Tibial nerve (tissue), 4 donors: Measurements from ENCODE around the gene POLL. TPM values are rescaled to one million over a fixed set of nuclear protein-coding genes. Genes with fewer than 3 reads are reported as not detected.

Experiments used
- DNase-seq, 2 donors: peaks; one replicate each; pipeline ENCODE4 v3.0.0-alpha.2; 2019; ENCODE audit warnings: low spot score in 2 of 2
- H3K27ac ChIP-seq, 4 donors: fragments of 200-600 bp; sonication (generic) in 3 of 4; one replicate each; pipeline ENCODE4 v1.5.1; 2017 to 2019; ENCODE audit warnings: mild to moderate bottlenecking in 1 of 4
- H3K27me3 ChIP-seq, 2 donors: fragments of 200-600 bp; sonication (generic) in 1 of 2; one replicate each; pipeline versions ENCODE4 v1.5.1 to v1.6.0; 2017 to 2019
- H3K36me3 ChIP-seq, 3 donors: fragments of 200-600 bp; sonication (generic); one replicate each; pipeline ENCODE4 v1.5.1; 2018 to 2019
- H3K4me1 ChIP-seq, 4 donors: fragments of 200-600 bp; sonication (generic) in 3 of 4; one replicate each; pipeline ENCODE4 v1.5.1; 2017 to 2019
- H3K4me3 ChIP-seq, 4 donors: fragments of 200-600 bp; sonication (generic) in 3 of 4; one replicate each; pipeline ENCODE4 v1.5.1; 2017 to 2019; ENCODE audit warnings: mild to moderate bottlenecking in 1 of 4, moderate library complexity in 1 of 4
- H3K9me3 ChIP-seq, 4 donors: fragments of 200-600 bp; sonication (generic) in 3 of 4; one replicate each; pipeline ENCODE4 v1.5.1; 2017 to 2019
- EP300 ChIP-seq, 2 donors: sonication (generic); formaldehyde crosslinking; IDR thresholded peaks; one replicate each; pipeline ENCODE4 v1.6.1; 2017; ENCODE audit warnings: antibody characterized with exemption in 2 of 2, mild to moderate bottlenecking in 1 of 2
- POLR2A ChIP-seq, 2 donors: fragments of 450-650 bp; IDR thresholded peaks; one replicate each; pipeline ENCODE4 v1.6.1; 2017; ENCODE audit warnings: antibody characterized with exemption in 2 of 2, mild to moderate bottlenecking in 2 of 2, moderate library complexity in 2 of 2
- WGBS, 2 donors: methylation state at CpG; one replicate each; pipeline ENCODE4 v1.1.5; 2018; 5-methylcytosine and 5-hydroxymethylcytosine counted together
- total RNA-seq, 4 donors: library from RNA; depleted of rRNA; stranded (reverse); fragments of >200 nt; gene quantifications; one replicate each; pipeline ENCODE4 v1.1.0, GENCODE V29; 2016
- TF ChIP-seq, protein P1 (sequence below), 5 experiments: fragments of 200-600 bp in 3 of 5; fragments of 450-650 bp in 2 of 5; sonication (generic) in 3 of 5; IDR thresholded peaks; one replicate each; pipeline ENCODE4 v1.5.1; 2016 to 2019; ENCODE audit warnings: antibody characterized with exemption in 5 of 5, mild to moderate bottlenecking in 3 of 5, moderate library complexity in 2 of 5

The POLL gene
- total RNA-seq, 4 donors from 2014 or later: 27.8 to 45.7 (median 35.8) TPM

DNA sequence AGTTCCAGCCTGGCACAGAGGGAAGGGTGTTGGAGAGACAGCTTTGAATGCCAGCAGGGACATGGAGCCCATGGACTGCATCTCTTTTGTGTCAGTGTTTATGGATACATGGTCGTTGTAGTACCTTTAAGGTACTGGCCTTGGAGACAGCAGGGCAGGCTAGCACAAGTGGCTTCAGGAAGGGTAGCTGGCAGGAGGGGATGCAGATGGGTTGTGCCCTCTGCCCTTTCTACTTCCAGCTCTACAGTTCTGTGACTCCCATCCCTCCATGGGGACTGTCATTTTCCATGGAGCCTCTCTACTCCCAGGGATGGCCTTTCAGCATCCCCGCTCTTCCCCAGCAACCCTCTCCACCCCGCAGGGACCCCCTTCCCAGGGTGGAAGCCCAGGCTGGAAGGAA is 25.1 kb downstream of the POLL start:
- 71 to 75% methylated on average over 3 of the region's 3 CpGs for WGBS, 2 donors
- Histone ChIP-seq H3K9me3 (no peaks in the 10 kb centered on the region), H3K36me3 (no peaks in the 10 kb centered on the region), H3K4me3 (no peak overlapping the region), H3K4me1 (peaks cover 0 to 9% (median 2%) of the 10 kb centered on the region in 4 donors), H3K27me3 (peaks cover 0 to 83% of the 10 kb centered on the region in 2 donors), H3K27ac (no peak overlapping the region)
- TF ChIP-seq, protein P1, sequence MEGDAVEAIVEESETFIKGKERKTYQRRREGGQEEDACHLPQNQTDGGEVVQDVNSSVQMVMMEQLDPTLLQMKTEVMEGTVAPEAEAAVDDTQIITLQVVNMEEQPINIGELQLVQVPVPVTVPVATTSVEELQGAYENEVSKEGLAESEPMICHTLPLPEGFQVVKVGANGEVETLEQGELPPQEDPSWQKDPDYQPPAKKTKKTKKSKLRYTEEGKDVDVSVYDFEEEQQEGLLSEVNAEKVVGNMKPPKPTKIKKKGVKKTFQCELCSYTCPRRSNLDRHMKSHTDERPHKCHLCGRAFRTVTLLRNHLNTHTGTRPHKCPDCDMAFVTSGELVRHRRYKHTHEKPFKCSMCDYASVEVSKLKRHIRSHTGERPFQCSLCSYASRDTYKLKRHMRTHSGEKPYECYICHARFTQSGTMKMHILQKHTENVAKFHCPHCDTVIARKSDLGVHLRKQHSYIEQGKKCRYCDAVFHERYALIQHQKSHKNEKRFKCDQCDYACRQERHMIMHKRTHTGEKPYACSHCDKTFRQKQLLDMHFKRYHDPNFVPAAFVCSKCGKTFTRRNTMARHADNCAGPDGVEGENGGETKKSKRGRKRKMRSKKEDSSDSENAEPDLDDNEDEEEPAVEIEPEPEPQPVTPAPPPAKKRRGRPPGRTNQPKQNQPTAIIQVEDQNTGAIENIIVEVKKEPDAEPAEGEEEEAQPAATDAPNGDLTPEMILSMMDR (IDR thresholded peaks at IDR 0.05): no peak
- no peak for TF ChIP-seq EP300 (IDR thresholded peaks at IDR 0.05)
- no peak for TF ChIP-seq POLR2A (IDR thresholded peaks at IDR 0.05)
- no peak for DNase-seq

GRCh38 chr10:101562231-101562630 is 25.8 kb downstream of the POLL start:
- H3K36me3 ChIP-seq: no peaks in the 10 kb centered on the region
- peaks cover 0 to 9% (median 2%) of the 10 kb centered on the region in 4 donors for H3K4me1 ChIP-seq
- peaks cover 0 to 76% of the 10 kb centered on the region in 2 donors for H3K27me3 ChIP-seq
- TF ChIP-seq, protein P1 (IDR thresholded peaks at IDR 0.05): no peak
- TF ChIP-seq POLR2A (IDR thresholded peaks at IDR 0.05): no peak
- no peak for TF ChIP-seq EP300 (IDR thresholded peaks at IDR 0.05)
- DNase-seq: no peak
- H3K27ac ChIP-seq: no peak overlapping the region
- no peaks in the 10 kb centered on the region for H3K9me3 ChIP-seq
- WGBS, 2 donors: 81 to 84% methylated on average over 5 of the region's 5 CpGs
- no peak overlapping the region for H3K4me3 ChIP-seq

DNA sequence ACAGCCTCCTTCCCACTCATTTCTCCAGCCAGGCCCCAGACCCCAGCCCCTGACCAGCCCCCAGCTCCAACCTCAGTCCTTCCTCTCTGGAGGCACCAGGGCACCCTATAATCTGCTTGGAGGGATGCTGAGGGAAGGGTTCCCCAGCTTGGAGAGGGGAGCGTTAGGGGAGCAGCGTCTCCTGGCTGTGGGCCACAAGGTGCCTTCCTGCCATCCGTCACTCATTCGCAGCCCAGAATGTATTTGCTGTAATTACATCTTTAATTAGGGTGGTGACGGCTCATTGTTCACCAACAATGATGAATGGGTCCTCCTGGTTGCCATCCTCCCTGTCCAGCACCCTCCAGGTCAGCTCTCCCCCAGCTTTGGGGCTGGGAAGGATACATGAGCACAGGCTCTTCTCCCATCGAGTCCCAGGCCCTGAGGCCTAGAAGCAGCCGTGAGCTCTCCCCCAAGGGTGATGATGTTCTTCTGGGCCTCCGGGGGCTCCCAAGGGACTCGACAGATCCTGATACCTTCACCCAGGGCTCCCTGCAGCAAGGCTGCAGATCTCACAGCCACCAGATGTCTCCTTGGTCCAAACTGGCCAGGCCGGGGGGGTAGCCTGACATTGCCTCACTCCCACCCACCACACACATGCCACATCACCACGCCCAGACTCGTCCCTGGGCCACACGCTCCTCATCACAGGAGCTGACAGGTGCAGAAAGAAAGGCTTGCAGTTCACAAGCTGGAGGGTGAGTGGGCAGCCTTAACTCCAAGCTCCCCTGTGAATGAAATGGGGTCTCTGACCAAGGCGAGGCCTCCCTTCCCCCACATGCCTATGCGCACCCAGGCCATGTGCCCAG is 26.8 kb downstream of the POLL start:
- Histone ChIP-seq H3K27ac (no peak overlapping the region), H3K4me1 (peaks cover 0 to 3% (median 0%) of the 10 kb centered on the region in 4 donors), H3K36me3 (no peaks in the 10 kb centered on the region), H3K4me3 (no peak overlapping the region), H3K9me3 (no peaks in the 10 kb centered on the region), H3K27me3 (peaks cover 0 to 66% of the 10 kb centered on the region in 2 donors)
- WGBS, 2 donors: 73 to 83% methylated on average over 11 to 15 of the region's 15 CpGs
- DNase-seq: no peak
- TF ChIP-seq POLR2A (IDR thresholded peaks at IDR 0.05) (no peak), EP300 (IDR thresholded peaks at IDR 0.05) (no peak)
- TF ChIP-seq, protein P1 (IDR thresholded peaks at IDR 0.05): no peak

- Histone ChIP-seq H3K9me3 (no peaks in the 10 kb centered on the region), H3K36me3 (peaks cover 0 to 6% (median 0%) of the 10 kb centered on the region in 3 donors), H3K4me3 (no peak overlapping the region), H3K27ac (no peak overlapping the region), H3K27me3 (peaks cover 0 to 58% of the 10 kb centered on the region in 2 donors), H3K4me1 (no peaks in the 10 kb centered on the region)
- TF ChIP-seq POLR2A (IDR thresholded peaks at IDR 0.05) (no peak), EP300 (IDR thresholded peaks at IDR 0.05) (no peak)
- TF ChIP-seq, protein P1 (IDR thresholded peaks at IDR 0.05): no peak
- WGBS, 2 donors: 35 to 54% methylated on average over 2 of the region's 2 CpGs
- no peak for DNase-seq
These were observed 27.6 kb downstream of the POLL start for GRCh38 chr10:101560298-101561067.
